Parathyroid adenoma (tissue), 2 donors: ENCODE data around the gene RC3H2.
"Not testable (repeated sequence)": the region's sequence is repeated elsewhere in the genome, so short reads cannot be mapped to it uniquely, and the experiment has no call there.

Experiments used
- H2AFZ ChIP-seq: fragments of 300-600 bp; sonication (generic); one replicate; pipeline ENCODE4 v1.7.0; 2017; ENCODE audit warnings: antibody characterized with exemption, mild to moderate bottlenecking
- H3K27ac ChIP-seq: fragments of 300-600 bp; sonication (generic); one replicate; pipeline ENCODE4 v1.7.0; 2017
- H3K27me3 ChIP-seq: fragments of 300-600 bp; sonication (generic); one replicate; pipeline ENCODE4 v1.7.0; 2017; ENCODE audit warnings: low read length; ENCODE audit not compliant: control insufficient read depth, insufficient read depth
- H3K36me3 ChIP-seq: fragments of 300-600 bp; sonication (generic); one replicate; pipeline ENCODE4 v1.7.0; 2017; ENCODE audit warnings: low read length; ENCODE audit not compliant: control insufficient read depth, insufficient read depth
- H3K4me1 ChIP-seq: fragments of 300-600 bp; sonication (generic); one replicate; pipeline ENCODE4 v1.7.0; 2017; ENCODE audit warnings: control low read depth
- H3K4me2 ChIP-seq: fragments of 300-600 bp; sonication (generic); one replicate; pipeline ENCODE4 v1.7.0; 2017; ENCODE audit warnings: low read length
- H3K4me3 ChIP-seq: fragments of 300-600 bp; sonication (generic); one replicate; pipeline ENCODE4 v1.7.0; 2017; ENCODE audit warnings: low read depth, low read length
- H3K79me2 ChIP-seq: fragments of 300-600 bp; sonication (generic); one replicate; pipeline ENCODE4 v1.7.0; 2017; ENCODE audit warnings: control low read depth
- H3K9ac ChIP-seq: fragments of 300-600 bp; sonication (generic); one replicate; pipeline ENCODE4 v1.7.0; 2017; ENCODE audit warnings: mild to moderate bottlenecking
- H3K9me3 ChIP-seq: fragments of 300-600 bp; sonication (generic); one replicate; pipeline ENCODE4 v1.7.0; 2017; ENCODE audit warnings: low read length; ENCODE audit not compliant: control insufficient read depth
- CTCF ChIP-seq: fragments of 300-600 bp; sonication (generic); IDR thresholded peaks from one replicate; pipeline ENCODE4 v1.7.0; 2017; ENCODE audit warnings: antibody characterized with exemption, mild to moderate bottlenecking
- donor health status: primary hyperparathyroidism.

The RC3H2 gene

DNA sequence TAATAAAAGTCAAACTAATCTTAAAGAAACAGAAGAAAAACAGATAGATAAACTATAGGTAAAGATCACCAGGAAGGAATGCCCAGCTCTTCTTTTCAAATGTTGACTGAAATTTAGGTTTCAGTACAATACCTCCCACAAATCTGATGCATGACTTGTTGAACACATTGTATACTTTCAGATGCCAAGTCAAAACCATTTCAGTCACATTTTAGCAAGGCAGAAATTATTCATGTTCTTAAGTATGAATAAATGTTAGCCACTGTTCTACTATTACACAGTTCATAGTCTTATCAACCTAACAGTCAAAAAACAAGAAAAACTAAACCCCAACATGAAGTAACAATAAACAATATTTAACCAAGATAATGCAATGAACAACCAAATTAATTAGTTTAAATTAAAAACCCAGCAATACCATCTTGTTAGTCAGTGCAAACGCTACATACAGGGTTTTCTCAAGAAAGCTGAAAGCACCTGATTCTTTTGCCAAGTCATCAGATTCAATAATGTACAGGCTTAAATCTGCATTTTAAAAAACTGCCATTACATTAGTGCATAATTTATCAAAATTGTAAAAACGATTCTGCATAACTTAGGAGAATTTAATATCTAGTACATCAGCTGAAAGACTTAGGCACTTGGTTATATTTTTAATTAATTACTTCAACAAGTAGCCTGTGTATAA, 56.8 kb downstream of the RC3H2 start:
- no peak overlapping the region for H3K4me3 ChIP-seq
- H3K36me3 ChIP-seq = no peaks in the 10 kb centered on the region
- no peaks in the 10 kb centered on the region for H3K79me2 ChIP-seq
- no peak for TF ChIP-seq CTCF
- H2AFZ ChIP-seq = no peak overlapping the region
- H3K4me1 ChIP-seq = no peaks in the 10 kb centered on the region
- no peaks in the 10 kb centered on the region for H3K9me3 ChIP-seq
- H3K9ac ChIP-seq = no peak overlapping the region
- H3K27ac ChIP-seq = no peak overlapping the region
- H3K4me2 ChIP-seq = no peak overlapping the region
- H3K27me3 ChIP-seq = no peaks in the 10 kb centered on the region

DNA sequence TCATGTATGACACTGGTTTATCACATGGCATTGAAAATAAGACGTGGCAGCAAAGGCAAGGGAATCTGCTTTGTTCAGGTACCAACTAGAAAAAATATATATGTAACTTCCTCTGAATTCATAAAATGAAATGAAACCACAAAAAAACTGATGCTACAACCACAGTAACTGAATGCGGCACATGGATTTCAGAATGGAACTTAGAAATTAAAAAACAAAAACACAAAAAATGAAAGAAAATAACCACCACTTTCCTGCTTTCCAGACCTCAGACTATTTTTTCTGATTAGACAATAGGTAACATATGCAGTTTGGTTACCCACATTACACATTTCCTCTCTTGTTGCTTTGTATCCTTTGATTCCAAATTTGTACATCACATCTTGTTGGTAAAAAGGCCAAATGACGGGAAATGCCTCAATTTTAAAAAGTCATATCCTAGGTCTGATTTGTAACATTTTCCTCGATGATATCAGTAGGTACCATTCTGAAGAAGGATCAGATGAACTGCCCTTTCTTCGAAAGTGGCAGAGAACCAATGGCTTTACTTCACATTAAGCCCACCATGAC, 58.7 kb downstream of the RC3H2 start:
- Histone ChIP-seq H3K4me3 (no peak overlapping the region), H3K36me3 (no peaks in the 10 kb centered on the region), H3K27ac (no peak overlapping the region), H3K27me3 (no peaks in the 10 kb centered on the region), H3K9me3 (no peaks in the 10 kb centered on the region), H3K4me2 (no peak overlapping the region), H3K9ac (no peak overlapping the region), H3K79me2 (no peaks in the 10 kb centered on the region), H2AFZ (no peak overlapping the region), H3K4me1 (no peaks in the 10 kb centered on the region)
- TF ChIP-seq CTCF = no peak

- no peaks in the 10 kb centered on the region for H3K36me3 ChIP-seq
- no peak for TF ChIP-seq CTCF
- H3K9me3 ChIP-seq = no peaks in the 10 kb centered on the region
- no peaks in the 10 kb centered on the region for H3K4me1 ChIP-seq
- no peak overlapping the region for H3K27ac ChIP-seq
- H2AFZ ChIP-seq = no peak overlapping the region
- no peak overlapping the region for H3K4me2 ChIP-seq
- H3K9ac ChIP-seq = no peak overlapping the region
- H3K27me3 ChIP-seq = no peaks in the 10 kb centered on the region
- no peaks in the 10 kb centered on the region for H3K79me2 ChIP-seq
- H3K4me3 ChIP-seq = no peak overlapping the region
Measured at GRCh38 chr9:122845116-122845515, 60.0 kb downstream of the RC3H2 start.

DNA sequence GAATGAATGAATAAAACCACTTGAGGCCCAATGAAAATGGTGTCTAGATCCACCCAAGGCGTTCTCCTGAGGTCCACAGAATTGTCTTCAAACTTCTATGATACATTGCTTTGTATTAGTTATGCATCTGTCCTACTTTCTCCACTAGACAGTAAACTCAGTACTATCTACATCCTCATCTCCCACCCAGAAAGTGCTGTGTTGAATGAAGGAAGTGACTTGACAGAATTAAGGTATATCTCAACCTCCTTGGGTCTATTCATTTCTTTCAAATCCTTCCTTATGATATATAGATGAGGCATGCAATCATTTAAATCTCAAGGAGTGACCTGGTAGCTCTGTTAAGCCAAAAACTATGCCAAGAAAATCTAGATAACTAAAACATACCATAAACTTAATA, 61.0 kb downstream of the RC3H2 start:
- no peaks in the 10 kb centered on the region for H3K79me2 ChIP-seq
- H3K36me3 ChIP-seq = no peaks in the 10 kb centered on the region
- no peak overlapping the region for H3K27ac ChIP-seq
- H3K9ac ChIP-seq = no peak overlapping the region
- H3K4me1 ChIP-seq = no peaks in the 10 kb centered on the region
- H2AFZ ChIP-seq = no peak overlapping the region
- H3K9me3 ChIP-seq = no peaks in the 10 kb centered on the region
- H3K4me2 ChIP-seq = no peak overlapping the region
- H3K27me3 ChIP-seq = no peaks in the 10 kb centered on the region
- no peak for TF ChIP-seq CTCF
- no peak overlapping the region for H3K4me3 ChIP-seq

DNA sequence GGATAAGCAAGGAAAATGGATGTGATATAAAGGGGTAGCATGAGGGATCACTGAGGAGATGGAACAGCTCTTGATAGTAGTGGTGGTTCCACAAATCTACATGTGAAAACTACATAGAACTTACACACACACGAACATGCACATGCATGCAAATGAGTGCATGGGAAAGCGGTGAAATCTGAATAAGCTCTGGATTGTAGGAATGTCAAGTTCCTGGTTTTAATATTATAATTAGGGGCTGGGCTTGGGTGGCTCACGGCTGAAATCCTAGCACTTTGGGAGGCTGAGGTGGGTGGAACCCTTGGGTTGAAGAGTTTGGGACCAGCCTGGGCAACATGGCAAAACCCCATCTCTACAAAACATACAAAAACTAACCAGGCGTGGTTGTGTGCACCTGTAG, 63.7 kb downstream of the RC3H2 start:
- Histone ChIP-seq H3K4me1 (no peaks in the 10 kb centered on the region), H3K79me2 (no peaks in the 10 kb centered on the region), H3K27ac (no peak overlapping the region), H3K36me3 (no peaks in the 10 kb centered on the region), H3K9me3 (no peaks in the 10 kb centered on the region), H3K9ac (no peak overlapping the region), H3K4me3 (no peak overlapping the region), H2AFZ (no peak overlapping the region), H3K27me3 (no peaks in the 10 kb centered on the region), H3K4me2 (no peak overlapping the region)
- no peak for TF ChIP-seq CTCF

GRCh38 chr9:122838441-122838840, 66.7 kb downstream of the RC3H2 start:
- H3K27me3 ChIP-seq, H3K27ac ChIP-seq, H3K36me3 ChIP-seq, H3K79me2 ChIP-seq, H3K4me1 ChIP-seq, H3K4me3 ChIP-seq, H3K9ac ChIP-seq, H3K4me2 ChIP-seq, H3K9me3 ChIP-seq, H2AFZ ChIP-seq: not testable (repeated sequence)
